NK-92 (cell line): ENCODE data around the gene CAPN2.

Source experiments
- DNase-seq: peaks from one replicate; lab custom pipeline; 2025; ENCODE audit not compliant: unreplicated experiment; lab: John Stamatoyannopoulos, UW

CAPN2 gene

DNA sequence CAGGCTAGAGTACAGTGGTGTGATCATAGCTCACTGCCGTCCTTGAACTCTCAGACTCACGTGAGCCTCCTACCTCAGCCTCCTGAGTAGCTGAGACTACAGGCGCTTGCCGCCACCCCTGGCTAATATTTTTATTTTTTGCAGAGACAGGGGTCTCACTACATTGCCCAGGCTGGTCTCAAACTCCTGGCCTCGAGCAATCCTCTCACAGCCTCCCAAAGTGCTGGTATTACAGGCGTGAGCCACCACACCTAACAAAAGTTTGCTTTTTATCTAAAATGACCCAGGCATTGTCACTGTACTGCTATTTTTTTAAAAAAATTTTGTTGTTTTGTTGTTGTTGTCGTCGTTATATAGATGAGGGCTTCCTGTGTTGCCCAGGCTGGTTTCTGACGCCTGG lies 46.4 kb downstream of the CAPN2 start:
- no peak for DNase-seq

DNA sequence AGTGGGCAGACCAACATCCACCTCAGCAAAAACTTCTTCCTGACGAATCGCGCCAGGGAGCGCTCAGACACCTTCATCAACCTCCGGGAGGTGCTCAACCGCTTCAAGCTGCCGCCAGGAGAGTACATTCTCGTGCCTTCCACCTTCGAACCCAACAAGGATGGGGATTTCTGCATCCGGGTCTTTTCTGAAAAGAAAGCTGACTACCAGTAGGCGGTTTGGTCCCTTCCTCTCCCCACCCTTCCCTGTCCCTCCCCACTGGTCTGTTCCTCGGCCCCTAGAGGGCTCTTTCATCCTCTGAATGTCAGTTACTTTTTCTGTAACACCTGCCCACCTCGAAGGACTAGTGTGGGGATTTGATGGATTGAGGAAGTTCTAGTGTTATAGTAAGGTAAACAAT lies 46.9 kb downstream of the CAPN2 start:
- no peak for DNase-seq

DNA sequence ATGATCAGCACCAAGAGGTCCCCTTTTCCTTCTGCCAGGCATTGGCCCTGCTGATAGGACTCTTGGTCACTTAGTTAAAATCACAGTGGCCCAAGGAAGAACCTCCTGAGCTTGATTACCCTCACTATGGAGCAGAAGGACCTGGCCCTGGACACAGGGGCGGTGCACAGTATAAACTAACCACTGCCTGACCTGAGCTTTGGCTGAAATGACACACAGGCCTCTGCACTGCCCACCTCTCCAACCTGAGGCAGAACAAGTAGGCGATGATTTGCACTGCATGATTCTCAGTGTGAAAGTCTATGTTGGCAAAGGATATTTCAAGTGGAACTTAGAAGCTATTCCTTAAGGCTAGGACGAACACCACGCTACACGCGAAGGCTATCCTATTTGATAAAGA lies 48.5 kb downstream of the CAPN2 start:
- no peak for DNase-seq

DNA sequence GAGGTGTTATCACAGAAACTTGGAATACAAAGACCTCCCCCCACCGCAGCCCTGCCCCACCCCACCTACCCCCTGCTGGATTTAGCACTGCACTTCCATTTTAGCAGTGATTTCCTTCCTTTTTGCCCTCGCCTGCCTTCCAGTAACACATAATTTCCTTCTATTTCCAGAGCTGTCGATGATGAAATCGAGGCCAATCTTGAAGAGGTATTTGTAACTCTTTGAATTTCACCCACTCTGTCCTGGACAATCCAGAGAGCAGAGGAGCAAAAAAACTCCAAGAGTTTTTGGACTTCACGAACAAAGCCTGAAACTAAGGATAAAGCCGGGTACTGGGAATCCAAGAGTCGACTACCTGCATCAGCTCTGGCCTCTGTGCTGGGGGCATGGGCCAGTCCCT lies 49.1 kb downstream of the CAPN2 start:
- DNase-seq: no peak

DNA sequence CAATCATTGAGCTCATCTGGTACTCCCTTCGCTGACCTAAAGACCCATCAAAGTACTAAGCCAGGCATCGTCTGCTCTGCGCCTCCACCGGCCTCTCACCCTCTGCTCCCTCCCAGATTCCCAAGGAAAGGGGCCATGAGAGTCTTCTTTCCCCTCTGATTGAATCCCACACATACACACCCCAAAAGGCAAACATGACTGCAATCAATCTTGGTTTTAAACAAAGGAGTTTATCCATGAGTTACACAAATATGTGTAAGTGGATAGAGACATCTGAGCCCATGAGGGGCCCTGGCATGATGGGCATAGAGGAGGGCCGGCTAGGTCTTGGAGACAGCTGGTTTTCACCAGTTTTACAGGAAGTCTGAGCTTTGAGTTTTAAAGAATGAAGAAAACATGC lies 50.9 kb downstream of the CAPN2 start:
- no peak for DNase-seq

DNA sequence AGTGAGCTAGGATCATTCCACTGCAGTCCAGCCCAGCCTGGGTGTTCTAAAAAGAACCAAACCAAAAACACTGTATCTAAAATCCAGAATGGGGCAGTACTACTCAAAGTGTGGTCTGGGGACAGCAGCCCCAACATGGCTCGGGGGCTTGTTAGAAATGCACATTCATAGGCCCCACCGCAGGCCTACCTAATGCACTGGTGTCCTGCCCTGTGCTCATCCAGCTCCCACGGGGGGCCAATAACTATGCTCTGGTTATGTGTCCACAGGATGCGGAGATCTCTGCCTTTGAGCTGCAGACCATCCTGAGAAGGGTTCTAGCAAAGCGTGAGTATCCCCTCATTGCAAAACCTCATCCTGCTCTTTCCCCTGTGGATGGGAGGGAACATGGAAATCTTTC lies 51.5 kb downstream of the CAPN2 start:
- DNase-seq: no peak

DNA sequence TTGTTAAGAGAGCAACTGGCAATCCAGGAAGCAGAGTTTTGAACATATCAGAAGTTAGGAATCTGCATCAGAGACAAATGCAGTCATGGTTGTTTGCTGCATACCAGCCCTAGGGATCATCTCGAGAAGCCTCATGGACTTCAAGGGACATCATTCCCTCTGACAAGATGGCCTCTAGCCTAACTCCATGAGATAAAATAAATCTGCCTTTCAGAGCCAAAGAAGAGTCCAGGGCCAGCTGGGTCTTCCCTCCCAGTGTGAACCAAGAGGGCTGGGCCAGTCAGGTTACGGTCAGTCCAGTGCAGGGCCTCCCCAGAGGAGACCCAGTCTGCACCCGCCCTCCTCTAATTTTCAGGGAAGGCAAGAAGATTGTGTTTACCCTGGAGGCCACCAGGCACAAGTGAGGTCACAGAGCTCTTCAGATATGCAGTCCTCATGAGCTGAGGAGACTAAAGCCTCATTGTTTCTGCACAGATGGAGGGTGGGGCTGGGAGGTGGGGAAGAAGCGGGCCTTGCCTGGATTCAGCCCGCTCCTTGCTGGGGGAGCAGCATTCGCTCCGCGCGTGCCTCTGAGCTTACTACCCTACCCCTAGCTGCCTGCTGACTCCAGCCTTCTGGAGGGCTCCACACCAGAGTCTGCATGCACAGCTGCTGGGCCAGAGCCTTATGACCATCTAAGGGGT lies 52.8 kb downstream of the CAPN2 start:
- DNase-seq: no peak

DNA sequence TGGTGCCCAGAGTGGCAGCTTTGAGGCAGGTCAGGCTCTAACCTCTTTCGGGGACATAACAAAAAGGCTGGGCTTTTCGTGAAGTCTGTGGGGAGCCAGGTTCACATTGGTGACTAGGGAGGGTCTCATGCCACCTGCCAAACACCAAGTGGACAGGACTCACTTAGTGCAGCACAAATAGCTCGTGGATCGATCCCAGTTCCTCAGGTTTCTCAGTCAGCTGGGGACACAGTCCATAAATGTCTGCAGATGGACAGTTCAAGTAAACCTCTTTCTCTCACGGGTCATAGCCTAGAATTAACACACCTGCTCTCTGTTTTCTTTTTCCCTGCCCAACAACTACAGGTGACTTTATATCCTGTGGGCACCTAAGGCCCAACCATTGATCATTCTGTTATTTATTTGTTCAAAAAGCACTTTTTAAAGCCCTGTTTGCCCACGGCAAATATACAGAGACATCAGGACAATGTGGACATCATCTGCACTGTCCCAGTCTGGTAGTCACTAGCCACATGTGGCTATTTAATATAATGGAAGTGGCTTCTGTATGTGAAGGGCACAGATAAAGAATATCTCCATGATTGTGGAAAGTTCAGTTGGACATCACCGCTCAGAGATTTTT lies 53.5 kb downstream of the CAPN2 start:
- DNase-seq: no peak

DNA sequence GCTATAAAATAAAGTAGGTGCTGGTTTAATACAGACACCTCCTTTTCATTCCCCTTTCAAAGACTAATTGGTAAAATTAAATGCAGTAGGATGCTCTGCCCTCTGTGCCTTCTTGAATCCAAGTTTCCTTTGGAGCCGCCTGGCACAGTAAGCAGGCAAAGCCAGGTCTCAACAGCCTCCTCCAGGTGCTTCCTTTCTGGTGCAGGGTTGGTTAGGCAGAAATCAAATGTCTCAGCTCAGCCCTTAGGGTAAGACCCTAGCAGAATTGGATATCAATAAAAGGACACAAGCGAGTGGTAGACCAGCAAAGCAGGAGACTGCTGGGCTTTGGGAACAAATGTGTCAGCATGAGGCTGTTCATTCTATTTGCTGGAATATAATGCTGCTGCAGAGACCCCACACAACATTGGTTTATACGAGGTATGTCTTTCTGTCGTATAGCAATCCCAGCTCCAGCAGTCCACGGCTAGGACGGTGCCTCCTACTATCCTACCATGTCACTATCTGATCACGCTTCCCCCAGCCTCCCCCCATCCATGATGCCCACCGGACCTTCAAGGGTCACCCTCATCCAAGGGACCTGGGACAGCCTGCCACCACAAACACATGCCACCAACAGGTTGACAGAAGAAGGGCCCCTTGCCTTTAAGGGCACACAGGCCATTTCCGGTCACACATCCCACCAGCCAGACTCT lies 58.4 kb downstream of the CAPN2 start:
- DNase-seq: no peak

DNA sequence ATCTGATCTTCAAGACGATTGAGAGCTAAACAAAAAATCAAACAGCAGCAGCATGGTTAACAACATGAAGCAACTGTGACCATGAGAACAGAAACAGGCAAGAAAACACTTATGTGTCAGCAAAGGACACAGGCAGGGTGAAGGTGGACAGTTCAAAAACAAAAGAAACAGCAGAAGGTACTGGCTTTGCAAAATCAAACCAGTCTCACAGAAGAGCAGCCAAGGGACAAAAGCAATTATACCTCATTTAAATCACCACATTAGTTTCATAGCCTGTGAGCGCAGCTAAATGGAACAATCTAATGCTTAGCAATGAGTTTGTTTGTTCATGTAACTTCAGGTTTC lies 59.1 kb downstream of the CAPN2 start:
- DNase-seq: no peak

DNA sequence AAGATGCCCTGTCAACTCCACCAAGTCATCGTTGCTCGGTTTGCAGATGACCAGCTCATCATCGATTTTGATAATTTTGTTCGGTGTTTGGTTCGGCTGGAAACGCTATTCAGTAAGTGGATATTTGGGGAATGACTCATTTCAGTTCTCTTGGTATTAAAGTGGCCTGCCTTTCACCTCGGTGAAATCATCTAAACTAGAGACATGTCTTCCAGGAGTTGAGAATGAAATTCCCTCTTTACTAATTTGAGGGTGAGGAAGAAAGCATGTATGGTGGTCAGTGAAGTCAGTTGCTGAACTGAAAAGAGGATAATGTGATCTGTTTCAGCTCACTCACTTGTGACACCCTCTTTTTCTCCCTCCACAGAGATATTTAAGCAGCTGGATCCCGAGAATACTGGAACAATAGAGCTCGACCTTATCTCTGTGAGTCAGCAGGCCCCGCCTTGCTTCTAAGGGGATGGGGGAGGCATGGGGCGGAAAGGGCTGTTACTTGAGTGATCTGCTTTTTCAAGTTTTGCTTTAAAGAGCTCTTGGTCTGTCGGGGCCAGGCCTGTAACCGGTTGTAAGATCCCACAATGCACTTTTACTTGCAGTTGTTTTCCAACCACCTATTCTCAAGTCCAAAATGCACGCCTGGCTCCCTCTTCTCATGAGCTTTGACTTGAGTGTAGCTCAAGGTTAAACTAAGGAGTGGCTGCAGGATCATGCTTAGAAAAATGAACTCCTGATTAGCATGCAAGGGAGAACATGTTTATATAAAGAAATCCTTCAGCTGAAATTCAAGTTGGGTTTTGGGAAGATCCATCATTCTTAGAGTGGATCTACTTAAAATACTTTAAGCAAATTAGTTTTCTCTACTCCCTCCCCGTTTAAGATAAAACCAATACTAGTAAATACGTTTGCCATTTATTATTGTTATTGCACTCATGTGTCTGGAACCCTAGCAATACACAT lies 59.8 kb downstream of the CAPN2 start:
- no peak for DNase-seq

DNA sequence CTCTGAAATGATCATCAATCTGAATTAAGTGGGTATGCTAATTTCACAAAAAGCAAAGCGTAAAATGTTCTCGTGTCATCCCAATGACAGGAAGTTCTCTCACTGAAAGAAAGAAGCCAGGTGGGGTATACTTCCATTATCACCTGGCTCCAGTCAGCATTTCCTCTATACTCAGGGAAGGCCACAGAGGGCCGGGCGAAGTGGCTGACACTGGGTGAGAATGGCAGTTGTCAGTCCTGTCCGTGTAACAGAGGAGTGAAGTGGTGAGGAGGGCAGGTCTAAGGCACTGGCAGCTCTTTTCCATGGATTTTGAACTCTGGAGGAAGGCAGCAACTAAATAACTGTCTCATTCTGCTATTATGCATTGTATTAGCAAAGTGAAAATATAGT lies 60.4 kb downstream of the CAPN2 start:
- DNase-seq: no peak

DNA sequence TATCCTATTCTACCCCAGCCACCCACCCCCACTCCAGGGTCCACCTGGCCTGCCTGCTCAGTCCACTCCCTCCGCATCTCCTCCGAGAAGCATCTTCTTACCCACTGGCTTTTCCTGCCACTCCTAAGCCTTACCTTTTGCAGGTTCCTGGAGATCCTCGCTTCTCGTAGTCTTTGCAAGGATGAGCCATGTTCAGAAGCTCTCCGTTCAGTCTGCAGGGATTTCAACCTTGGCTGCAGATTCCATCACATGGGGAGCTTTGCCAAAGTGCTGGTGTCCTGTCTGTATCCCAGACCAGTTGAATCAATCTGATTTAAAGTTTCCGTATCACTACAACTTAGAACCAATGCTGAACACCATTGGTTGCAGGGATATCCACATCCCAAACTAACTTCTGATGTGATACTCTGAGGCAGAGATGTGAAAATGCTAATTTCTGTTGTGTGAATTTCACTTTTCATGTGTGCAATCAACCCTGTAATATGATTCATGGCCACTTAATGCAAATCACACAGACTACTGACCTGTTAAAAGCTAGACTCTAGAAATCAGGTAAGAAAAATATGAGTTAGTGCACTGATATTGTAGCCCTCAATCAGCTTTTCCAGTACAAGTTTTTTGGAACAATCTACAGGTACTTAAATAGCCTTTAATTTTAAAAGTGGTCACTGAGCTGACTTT lies 61.9 kb downstream of the CAPN2 start:
- no peak for DNase-seq

DNA sequence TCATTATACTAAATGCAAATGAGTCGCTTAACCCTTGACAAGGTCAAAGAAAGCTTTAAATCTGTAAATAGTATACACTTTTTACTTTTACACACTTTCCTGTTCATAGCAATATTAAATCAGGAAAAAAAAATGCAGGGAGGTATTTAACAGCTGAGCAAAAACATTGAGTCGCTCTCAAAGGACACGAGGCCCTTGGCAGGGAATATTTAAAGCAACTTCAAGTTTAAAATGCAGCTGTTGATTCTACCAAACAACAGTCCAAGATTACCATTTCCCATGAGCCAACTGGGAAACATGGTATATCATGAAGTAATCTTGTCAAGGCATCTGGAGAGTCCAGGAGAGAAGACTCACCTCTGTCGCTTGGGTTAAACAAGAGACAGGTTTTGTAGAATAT lies 62.7 kb downstream of the CAPN2 start:
- no peak for DNase-seq

DNA sequence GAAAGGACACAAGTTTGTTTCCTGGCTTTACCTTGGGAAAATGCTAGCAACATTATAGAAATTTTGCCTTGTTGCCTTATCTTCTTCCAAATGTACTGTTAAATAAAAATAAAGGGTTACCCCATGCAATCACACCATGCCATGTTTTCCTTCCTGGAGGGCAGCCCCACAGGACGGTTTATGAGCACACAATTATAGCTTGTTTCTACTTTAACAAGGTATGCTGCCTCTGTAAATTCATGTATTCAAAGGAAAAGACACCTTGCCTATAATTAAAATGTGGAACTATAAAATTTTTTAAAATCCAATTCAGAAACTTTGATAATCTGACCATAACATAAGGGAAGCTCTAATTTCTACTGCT lies 63.4 kb downstream of the CAPN2 start:
- no peak for DNase-seq

DNA sequence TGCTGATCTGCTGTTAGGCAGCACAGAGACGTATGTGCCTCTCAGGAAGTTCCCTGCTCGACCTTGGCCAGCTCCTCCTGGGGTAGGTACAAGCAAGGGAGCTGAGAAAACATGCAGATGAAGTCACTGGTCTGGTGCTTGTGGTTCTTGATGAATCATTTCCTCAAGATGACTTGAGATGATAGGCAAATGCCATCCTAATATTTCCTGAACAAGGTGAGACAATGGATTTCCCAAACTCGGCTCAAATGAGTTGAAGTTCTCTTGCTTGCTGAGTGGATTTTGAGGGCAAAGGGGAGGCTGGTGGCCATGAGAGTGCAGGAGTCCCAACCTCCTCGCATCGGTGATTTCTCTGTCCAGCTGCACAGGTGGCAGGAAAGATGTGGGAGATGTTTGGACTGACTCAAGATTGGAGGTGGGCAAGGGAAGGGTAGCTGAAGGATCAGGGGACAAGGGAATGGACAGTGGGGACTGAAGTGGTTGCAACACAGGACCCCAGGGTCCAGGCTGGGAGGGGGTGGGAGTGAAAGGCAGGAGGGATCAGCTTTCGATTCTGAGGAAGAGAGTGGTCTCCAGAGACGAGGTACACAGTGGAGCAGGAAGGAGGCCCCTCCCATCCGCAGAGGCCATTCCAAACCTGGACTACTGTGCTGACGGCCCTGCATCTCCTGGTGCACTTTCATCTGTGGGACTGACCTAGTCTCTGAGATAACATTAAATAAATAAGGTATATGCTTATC lies 63.9 kb downstream of the CAPN2 start:
- no peak for DNase-seq

DNA sequence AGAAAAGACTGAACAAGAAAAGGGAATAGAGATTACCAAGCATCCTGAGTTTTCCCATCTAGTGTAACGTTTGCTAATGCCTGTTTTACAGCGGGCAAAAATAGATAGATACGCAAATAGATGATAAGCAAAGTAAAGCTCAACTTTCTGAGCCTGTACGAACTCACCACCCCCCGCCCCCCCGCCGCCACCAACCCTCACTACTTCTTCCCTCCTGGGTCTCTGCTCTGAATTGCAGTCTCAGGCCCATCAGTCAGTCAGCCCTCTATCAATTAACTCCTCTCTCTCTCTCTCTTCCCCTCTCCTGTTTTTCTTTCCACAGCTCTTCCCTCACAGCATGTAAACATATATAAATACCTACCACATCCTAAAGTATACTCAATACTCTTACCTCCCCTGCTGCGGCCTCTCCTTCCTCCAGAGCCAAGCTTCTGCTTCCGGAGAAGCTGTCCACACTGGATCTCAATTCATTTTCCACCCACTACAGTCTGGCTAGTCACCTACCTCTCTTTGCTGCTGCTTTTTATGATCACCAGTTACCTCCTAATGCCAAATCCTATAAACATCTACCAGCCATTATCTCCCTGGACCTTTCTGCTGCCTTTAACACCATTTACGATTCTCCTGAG lies 64.6 kb downstream of the CAPN2 start:
- DNase-seq: no peak

DNA sequence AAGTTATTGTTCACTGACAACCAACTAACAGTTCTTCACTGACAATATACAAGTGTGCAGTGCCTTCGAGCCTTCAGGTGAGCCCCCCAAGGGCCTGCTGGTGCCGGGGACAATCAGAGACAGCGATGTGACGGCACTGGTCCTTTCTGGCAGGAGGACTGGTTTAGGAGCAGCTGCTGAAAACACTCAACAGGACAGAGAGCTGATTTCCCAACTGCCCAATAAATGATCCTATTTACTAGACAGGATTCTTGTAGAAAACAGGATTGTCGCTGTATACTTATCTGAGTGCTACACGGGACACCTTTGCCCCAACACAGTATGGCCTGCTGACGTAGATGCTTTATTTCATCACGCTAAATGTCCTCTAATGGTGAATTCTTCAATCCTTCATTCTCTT lies 68.0 kb downstream of the CAPN2 start:
- DNase-seq: no peak

DNA sequence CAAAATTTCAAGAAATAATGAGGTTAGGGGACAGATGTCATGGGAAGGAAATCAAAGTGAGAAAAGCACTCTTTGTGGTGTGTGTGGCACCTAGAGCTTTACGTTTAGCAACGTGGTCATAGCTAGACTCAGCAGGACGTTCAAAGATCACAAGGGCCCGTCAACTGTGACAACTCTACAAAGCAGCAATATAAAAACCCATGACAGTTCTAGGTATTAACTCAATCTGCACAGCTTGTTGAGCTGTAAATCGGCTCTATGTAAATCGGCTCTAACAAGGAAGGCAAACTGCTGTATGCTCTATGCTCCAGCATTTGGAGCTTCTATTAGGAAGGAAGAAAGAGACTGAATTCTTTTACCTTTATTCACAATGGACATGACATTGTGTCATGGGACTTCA lies 68.6 kb downstream of the CAPN2 start:
- no peak for DNase-seq

DNA sequence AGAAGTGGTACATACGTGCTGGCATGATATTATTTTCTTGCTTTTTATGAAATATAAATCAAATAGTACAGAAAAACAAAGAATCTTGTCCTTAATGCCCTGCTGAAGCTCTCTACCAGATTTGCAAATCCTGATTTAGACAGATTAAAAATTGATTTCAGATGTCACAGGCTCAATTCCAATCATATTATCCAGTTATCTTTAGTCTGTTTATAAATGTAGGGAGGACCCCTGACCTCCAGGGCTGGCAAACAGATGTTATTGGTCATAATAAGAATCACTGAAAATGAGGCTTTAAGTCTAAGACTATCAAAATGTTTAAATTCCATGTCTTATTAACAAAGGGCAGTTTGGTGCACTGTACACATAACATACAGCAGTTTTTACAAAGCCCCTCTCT lies 71.3 kb downstream of the CAPN2 start:
- no peak for DNase-seq
